ENCODE measurements around the gene FAM110A. TPM values are rescaled to one million over a fixed set of nuclear protein-coding genes. Genes with fewer than 3 reads are reported as not detected.
"Not testable (repeated sequence)": the region's sequence is repeated elsewhere in the genome, so short reads cannot be mapped to it uniquely, and the experiment has no call there.

The FAM110A gene
- total RNA-seq, 1 donor from 2014 or later, result 17.4 TPM

DNA sequence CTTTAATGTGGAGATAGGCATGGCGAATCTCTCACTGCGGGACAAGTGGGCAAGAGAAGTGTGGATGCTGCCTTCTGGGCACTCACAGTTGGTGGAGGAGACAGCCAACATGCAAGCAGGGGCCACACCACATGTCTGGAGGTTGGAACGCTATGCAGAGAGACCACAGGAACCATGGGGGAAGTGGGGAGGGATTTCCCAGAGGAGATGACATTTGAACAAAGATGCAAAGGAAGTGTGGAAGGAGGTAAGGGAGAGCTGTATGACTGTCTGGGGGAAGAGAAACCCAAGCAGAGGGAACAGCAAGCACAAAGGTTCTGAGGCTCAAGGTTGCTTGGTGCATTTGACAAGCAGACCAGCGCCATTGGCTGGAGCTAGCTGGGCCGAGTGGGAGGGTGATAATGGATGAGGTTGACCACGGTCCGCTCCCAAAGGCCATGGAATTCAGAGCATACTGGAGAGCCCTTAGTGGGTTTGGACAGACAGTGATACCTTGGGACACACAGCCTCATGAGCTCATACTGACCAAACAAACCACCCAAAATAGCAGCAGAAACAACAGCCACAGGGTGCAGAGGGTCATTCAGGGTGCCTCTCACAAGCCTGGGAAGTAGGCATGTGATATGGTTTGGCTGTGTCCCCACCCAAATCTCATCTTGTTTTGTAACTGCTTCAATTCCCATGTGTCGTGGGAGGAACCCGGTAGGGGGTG lies 7.6 kb upstream of the FAM110A start:
- H3K4me3 Mint-ChIP-seq, result no peak overlapping the region
- TF ChIP-seq, protein P1, sequence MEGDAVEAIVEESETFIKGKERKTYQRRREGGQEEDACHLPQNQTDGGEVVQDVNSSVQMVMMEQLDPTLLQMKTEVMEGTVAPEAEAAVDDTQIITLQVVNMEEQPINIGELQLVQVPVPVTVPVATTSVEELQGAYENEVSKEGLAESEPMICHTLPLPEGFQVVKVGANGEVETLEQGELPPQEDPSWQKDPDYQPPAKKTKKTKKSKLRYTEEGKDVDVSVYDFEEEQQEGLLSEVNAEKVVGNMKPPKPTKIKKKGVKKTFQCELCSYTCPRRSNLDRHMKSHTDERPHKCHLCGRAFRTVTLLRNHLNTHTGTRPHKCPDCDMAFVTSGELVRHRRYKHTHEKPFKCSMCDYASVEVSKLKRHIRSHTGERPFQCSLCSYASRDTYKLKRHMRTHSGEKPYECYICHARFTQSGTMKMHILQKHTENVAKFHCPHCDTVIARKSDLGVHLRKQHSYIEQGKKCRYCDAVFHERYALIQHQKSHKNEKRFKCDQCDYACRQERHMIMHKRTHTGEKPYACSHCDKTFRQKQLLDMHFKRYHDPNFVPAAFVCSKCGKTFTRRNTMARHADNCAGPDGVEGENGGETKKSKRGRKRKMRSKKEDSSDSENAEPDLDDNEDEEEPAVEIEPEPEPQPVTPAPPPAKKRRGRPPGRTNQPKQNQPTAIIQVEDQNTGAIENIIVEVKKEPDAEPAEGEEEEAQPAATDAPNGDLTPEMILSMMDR (conservative IDR thresholded peaks at IDR 0.05), result no peak
- H3K9me3 Mint-ChIP-seq, result no peaks in the 10 kb centered on the region
- H3K27me3 Mint-ChIP-seq (ENCODE audit: low read depth), result no peaks in the 10 kb centered on the region
- no peak overlapping the region for H3K27ac Mint-ChIP-seq (ENCODE audit: unreplicated experiment)
- no peak for DNase-seq (ENCODE audit: low read depth, low spot score)
- no peaks in the 10 kb centered on the region for H3K36me3 Mint-ChIP-seq (ENCODE audit: low read depth)
- H3K4me1 Mint-ChIP-seq, result peaks cover 11% of the 10 kb centered on the region

DNA sequence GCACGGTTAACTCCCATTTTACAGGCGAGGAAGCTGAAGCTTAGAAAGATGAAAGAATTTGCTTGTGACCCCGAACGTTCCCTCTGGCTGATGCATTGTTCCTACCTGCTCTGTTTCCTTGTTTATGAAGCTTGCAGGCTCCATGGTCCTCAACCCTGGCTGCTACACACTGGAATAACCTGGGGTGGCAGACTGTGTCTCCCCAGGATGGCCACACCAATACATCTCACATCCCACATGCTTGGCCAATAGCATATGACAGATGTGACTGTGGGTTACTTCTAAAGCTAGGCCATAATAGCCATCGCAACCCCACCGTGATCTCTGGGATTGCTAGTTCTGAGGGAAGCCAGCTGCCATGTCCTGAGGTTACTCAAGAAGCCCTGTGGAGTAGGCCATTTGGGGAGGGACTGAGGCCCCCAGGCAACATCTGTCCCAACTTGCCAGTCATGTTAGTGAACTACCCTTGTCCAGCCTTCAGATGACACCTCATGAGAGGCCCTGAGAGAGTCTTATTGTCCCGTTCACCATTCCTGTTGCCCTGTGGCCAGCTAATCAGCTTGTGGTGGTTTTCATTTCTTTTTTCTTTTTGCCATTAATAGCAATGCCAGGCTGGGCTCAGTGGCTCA lies 6.7 kb upstream of the FAM110A start:
- Mint-ChIP-seq H3K27me3 (ENCODE audit: low read depth) (no peaks in the 10 kb centered on the region), H3K36me3 (ENCODE audit: low read depth) (no peaks in the 10 kb centered on the region), H3K4me1 (peaks cover 11% of the 10 kb centered on the region), H3K9me3 (no peaks in the 10 kb centered on the region), H3K27ac (ENCODE audit: unreplicated experiment) (no peak overlapping the region), H3K4me3 (no peak overlapping the region)
- no peak for DNase-seq (ENCODE audit: low read depth, low spot score)
- TF ChIP-seq, protein P1 (conservative IDR thresholded peaks at IDR 0.05), result no peak

DNA sequence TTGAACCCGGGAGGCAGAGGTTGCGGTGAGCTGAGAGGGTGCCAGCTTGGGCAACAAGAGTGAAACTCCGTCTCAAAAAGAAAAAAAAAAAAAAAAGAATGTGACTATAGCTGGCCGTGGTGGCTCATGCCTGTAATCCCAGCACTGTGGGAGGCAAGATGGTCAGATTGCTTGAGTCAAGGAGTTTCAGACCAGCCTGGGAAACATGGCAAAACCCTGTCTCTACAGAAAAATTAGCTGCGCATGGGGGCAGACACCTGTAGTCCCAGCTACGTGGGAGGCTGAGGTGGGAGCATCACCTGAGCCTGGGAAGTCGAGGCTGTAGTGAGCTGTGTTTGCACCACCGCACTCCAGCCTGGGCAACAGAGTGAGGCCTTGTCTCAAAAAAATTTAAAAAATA lies 5.5 kb upstream of the FAM110A start:
- not testable (repeated sequence) for H3K9me3 Mint-ChIP-seq; H3K27me3 Mint-ChIP-seq (ENCODE audit: low read depth); H3K27ac Mint-ChIP-seq (ENCODE audit: unreplicated experiment); H3K36me3 Mint-ChIP-seq (ENCODE audit: low read depth); H3K4me1 Mint-ChIP-seq; H3K4me3 Mint-ChIP-seq; DNase-seq (ENCODE audit: low read depth, low spot score)

DNA sequence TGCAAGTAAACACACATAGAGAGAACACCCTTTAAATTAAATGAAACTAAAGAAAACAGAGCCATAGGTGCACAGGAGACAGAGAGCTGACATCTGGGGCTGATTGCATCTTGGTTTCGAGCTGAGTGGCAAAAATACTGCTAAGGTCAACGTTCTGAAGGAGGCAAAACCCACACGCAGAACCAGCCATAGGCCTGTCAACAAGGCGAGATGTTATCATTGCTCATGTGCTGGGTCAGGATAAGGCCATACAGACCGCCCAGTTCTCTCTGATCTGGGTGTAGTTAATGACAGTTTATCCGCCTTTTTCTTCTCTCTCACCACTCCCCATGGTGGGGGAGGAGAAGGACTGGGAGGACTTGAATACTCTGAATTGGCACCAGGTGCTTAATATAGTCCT lies 4.5 kb upstream of the FAM110A start:
- Mint-ChIP-seq H3K4me1 (peaks cover 5% of the 10 kb centered on the region), H3K9me3 (no peaks in the 10 kb centered on the region), H3K27ac (ENCODE audit: unreplicated experiment) (no peak overlapping the region), H3K4me3 (no peak overlapping the region), H3K36me3 (ENCODE audit: low read depth) (no peaks in the 10 kb centered on the region), H3K27me3 (ENCODE audit: low read depth) (no peaks in the 10 kb centered on the region)
- DNase-seq (ENCODE audit: low read depth, low spot score), result no peak
- TF ChIP-seq, protein P1 (conservative IDR thresholded peaks at IDR 0.05), result no peak

DNA sequence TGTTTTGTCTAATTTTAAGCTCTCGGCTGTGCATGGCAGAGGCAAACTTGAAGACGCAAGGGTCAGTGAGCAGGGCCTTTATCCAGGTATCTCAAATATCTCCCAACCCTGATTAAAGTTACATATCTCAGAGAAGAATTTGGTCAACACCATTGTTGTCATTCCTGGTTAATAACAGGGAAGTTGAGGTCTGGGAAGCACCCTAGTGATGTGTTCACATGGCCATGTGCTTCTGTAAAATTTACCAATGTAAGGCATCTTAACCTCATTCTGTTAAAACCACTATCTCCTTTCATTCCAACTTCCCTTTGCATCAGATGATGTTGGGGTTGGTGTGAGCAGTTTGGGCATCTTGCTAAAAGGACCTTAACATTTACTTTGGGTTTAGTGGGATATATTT lies 4.0 kb upstream of the FAM110A start:
- no peaks in the 10 kb centered on the region for H3K9me3 Mint-ChIP-seq

More for the DNA sequence above, 4.0 kb upstream of the FAM110A start:
- Mint-ChIP-seq H3K4me3 (no peak overlapping the region), H3K36me3 (ENCODE audit: low read depth) (no peaks in the 10 kb centered on the region), H3K4me1 (peaks cover 11% of the 10 kb centered on the region), H3K27ac (ENCODE audit: unreplicated experiment) (no peak overlapping the region), H3K27me3 (ENCODE audit: low read depth) (no peaks in the 10 kb centered on the region)
- DNase-seq (ENCODE audit: low read depth, low spot score), result no peak
- TF ChIP-seq, protein P1 (conservative IDR thresholded peaks at IDR 0.05), result no peak
